COR-L47 (cell line): ENCODE results near the gene ADAM11.
"Not testable (repeated sequence)": the region's sequence is repeated elsewhere in the genome, so short reads cannot be mapped to it uniquely, and the experiment has no call there.

Experiments
- DNase-seq: peaks from one replicate; lab custom pipeline; 2025; lab: John Stamatoyannopoulos, UW

ADAM11 gene

DNA sequence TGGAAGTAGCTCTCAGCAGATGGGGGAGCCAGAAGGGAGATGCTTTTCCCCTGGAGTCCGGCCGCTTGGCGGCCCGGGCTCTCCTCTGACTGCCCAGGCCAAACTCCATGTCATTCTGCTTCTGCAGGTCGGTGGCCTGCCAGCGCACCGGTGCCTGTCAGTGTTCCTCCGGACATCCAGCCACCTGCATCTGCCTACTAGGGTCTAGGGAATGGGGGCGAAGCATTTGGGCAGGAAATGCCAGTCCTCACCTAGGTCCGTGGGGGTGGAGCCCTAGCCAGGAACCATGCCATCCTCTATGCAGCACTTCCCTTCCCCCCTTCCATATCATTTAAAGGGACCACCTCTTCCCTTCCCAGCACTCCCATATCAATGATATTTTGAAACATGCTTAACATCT lies 37.1 kb downstream of the ADAM11 start:
- DNase-seq = no peak

DNA sequence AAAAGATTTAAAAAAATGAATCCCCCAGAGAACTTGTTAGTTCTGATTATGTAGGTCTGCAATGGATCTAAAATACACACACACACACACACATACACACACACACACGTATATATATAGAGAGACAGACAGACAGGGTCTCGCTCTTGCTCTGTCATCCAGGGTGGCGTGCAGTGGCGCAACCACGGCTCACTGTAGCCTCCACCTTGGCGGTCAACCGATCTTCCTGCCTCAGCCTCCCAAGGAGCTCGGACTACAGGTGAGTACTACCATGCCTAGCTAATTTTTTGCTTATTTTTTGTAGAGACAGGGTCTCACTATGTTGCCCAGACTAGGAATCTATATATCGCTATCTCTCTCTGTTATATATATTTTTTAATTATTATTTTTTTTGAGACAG lies 37.9 kb downstream of the ADAM11 start:
- no peak for DNase-seq

DNA sequence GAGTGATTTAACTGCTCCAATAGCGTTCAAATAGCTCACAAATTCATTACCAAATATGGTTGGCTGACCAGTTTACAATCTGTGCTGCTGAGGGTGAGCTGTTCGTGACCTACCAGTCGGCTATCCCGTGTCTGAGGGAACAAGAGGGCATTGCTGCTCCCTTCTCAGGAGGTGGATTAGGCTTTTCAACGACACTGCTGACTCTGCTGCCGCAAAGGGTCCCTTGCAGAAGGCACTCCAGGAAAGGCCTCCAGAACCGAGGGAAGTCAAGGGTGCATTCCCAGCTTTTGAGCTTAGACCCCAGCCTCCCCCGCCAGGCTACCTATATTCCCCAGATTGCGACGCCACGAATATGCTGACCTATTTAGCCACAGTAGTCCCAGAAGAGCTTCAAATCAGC lies 39.0 kb downstream of the ADAM11 start:
- no peak for DNase-seq

DNA sequence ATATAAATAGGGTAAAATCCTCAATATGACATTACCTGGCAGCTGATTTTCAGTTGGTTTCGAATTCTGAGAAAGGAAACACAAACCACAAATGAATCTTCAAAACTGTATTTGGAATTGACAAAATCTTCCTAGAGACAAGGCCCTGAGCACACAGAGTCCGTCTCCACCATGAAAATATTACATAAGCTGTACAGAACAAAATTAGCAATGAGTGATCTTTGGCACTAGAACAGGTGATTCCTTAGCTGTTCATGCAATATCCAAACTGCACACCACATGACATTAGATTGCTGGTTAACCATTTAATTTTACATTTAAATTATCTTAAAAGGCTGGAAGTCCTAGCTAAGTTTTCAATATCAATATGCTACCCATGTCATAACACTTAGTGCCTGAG lies 39.6 kb downstream of the ADAM11 start:
- DNase-seq = no peak

DNA sequence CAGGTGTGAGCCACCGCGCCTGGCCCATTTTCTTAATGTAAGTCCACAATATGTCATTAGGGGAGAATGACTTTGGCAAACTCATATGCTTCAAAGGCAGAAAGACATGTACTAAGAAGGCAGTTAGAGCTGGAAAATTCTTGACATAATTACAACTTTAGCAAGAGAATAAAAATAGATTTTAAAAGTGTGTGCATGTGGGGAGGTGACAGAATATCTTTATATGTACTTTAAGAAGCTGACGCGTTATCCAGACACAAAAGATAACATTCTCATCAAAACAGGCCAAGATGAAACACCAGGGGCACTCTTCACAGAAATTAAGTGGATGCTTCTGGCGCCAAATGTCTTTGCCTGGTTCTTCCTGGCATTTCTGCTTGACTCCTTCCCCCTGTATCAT lies 43.1 kb downstream of the ADAM11 start:
- no peak for DNase-seq

DNA sequence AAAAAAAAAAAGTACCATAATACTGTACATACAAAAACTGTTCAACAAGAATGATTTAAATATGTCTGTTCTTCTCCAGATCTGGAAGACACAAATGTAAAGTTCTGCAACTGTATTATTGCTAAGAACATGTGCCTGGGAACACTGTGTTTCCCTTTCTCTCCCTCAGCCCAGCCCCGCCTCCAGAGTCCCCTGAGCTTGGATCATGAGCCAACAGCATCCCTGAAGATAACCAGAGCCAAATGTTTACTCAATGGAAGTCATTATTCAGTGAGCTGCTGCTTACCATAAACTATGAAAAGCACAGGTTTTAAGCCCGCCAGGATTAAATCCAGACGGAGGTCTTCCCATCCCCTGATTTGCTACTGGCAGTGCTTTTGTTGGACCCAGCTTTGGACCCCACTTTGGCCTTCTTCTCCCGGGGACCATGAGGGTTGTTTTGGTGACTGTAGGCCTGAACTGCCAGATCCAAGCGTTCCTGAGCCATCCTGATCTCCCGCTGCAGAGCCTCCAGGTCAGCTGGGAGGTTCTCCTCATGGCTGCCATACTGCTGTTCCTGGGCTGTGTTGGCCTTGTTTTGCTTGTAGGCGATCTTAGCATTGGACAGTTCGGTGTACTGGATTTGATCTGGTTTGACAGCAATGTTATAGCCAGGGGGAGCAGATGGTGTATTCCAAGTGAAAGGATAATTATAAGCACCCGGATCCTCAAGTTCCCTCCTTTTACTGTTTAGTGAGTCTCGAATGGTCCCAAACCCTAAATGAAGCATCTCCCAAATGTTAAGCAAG lies 45.7 kb downstream of the ADAM11 start:
- DNase-seq = no peak

DNA sequence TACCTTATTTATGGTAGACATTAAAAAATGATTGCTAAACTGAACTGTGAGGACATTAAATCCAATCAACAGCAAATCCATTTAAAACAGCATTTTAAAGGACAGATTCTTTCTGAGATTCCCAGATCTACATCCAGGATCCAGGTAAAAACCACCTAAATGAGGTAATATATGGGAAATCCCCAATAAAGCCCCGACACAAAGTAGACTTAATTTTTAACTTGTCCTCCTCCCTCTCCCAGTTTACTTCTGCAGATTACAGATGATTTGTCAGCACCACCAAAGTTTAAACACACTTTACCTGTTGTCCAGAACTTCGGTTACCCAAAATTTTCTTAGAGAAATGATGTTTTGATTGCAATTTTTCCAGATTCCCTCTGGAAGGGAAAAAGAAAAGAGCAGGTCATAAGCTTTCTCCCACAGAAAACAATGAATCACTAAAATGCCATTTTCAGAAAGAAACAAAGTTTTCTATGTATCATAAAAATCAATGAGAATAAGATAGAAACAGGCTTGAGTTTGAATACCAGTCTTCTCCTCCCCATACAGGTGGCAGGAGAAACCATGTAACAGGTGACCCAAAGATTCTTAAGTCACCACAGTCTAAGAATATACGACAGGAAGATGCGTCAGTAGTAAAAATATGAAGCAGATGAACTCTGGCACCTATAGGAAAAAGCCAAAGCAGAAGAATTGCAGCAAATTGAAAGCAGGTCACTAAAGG lies 48.5 kb downstream of the ADAM11 start:
- no peak for DNase-seq

DNA sequence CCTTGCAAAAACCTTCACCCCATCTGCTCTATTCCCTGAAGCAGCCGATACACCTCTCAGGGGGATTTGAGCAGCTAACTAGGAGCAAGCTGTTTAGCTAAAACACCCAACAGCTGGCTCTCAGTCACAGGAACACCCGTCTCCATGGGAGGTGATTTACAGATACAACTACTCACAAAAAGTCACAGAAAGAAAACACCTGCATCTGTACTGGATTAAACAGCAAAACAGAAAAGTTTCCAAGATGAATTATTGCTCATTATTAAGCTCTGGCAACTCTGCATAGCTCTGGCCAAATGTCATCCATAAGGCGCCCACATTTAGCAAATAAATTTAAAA lies 49.0 kb downstream of the ADAM11 start:
- no peak for DNase-seq

DNA sequence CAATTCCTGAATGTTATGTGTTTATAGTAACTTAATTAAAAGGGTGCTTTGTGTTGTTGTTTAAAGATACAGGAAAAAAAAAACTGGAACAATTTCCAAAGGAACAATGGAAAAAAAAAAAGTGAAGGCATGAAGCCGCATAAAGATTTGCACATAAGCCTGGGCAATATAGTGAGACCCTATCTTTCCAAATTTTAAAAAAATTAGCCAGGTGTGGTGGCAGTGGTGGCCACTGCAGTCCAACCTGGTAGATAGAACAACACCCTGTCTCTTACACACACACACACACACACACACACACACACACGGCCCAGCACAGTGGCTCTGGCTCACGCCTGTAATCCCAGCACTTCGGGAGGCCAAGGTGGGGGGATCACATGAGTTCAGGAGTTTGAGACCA lies 49.4 kb downstream of the ADAM11 start:
- DNase-seq = no peak

DNA sequence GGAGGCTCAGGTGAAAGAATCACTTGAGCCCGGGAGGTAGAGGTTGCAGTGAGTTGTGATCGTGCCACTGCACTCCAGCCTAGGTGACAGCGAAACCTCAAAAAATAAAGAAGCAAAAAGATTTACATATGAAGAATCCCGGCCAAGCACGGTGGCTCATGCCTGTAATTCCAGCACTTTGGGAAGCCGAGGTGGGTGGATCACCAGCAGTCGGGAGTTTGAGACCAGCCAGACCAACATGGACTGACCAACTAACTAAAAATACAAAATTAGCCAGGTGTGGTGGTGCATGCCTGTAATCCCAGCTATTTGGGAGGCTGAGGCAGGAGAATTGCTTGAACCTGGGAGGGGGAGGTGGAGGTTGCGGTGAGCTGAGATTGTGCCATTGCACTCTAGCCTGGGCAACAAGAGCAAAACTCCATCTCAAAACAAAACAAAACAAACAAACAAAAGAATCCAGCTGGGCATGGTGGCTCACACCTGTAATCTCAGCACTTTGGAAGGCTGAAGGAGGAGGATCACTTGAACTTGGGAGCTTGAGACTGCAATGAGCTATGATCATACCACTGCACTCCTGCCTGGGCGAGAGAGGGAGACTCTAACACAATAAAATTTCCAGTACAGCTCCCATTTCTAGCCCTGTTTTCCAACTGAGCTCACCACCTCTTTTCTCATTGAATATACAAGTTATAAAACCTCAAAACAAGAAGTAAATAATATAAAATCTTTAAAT lies 50.0 kb downstream of the ADAM11 start:
- DNase-seq = not testable (repeated sequence)

DNA sequence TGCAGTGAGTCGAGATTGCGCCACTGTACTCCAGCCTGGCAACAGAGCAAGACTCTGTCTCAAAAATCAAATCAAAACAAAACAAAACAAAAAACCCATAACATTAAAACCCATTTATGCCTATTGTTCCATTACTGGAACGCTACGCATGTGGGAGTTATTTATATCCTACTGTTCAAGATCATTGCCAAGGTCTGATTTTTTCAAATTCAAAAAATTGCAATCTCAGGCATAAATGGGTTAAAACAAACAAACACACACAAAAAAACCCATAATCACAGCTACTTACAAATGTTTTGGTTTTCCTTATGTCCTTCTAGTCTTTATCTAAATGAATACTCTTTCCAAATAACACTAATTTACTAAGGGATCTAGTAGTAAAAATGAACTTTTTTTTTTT lies 53.5 kb downstream of the ADAM11 start:
- DNase-seq = no peak

DNA sequence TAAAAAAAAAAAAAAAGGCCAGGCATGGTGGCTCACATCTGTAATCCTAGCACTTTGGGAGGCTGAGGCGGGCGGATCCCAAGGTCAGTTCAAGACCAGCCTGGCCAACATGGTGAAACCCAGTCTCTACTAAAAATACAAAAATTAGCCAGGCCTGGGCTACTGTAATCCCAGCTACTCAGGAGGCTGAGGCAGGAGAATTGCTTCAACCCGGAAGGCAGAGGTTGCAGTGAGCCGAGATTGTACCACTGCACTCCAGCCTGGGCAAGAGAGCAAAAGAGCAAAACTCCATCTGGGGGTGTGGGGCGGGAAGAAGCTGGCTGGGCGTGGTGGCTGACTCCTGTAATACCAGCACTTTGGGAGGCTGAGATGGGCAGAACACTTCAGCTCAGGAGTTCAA lies 59.7 kb downstream of the ADAM11 start:
- DNase-seq = not testable (repeated sequence)

DNA sequence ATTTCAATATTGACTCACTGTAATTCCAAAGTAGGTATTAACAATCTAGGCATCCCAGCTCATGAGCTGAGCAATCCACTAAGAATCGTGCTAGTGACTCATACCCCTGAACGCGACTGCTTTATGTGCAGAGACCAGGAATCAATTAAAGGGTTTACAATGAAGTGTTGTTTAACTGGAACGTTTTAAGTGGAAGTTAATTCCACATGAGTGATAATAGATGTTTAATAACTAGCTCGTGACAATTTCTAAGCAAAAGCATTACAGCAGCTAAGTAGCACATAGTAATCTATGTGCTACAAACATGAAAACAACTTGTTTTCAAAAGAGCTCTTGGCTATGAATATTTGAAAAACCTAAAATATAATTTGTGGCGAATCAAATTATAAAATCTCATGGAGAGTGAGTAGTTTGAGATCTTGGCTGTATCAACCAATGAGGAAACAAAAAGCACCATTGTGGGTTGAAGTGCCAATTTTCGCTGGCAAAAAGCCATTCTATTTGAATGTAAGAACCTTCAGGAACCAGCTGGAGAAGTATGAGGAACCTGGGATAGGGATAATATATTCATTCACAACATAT lies 61.9 kb downstream of the ADAM11 start:
- DNase-seq = peak; percentile 92

DNA sequence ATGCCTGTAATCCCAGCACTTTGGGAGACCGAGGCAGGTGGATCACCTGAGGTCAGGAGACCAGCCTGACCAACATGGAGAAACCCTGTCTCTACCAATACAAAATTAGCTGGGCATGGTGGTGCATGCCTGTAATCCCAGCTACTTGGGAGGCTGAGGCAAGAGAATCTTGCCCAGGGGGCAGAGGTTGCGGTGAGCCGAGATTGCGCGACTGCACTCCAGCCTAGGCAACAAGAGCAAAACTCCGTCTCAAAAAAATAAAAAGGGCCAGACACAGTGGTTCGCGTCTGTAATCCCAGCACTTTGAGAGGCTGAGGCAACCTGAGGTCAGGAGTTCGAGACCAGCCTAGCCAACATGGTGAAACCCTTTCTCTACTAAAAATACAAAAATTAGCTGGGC lies 66.4 kb downstream of the ADAM11 start:
- DNase-seq = not testable (repeated sequence)

DNA sequence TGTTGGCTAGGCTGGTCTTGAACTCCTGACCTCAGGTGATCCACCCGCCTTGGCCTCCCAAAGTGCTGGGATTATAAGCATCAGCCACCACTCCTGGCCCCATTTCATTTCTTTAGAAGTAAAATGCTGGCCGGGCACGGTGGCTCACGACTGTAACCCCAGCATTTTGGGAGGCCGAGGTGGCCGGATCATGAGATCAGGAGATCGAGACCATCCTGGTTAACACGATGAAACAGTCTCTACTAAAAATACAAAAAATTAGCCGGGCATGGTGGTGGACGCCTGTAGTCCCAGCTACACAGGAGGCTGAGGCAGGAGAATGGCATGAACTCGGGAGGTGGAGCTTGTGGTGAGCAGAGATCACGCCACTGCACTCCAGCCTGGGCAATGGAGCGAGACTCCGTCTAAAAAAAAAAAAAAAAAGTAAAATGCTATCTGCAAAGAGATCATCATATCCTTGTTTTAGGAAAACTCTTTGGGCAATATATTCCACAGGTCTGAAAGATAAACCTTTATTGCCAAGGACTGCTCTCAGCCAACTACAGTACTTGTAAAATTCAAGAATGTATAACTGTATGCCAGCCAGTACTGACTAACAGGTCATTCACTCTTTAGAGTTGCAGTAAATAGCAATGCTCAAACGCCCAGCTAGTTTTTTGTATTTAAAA lies 67.5 kb downstream of the ADAM11 start:
- DNase-seq = no peak

DNA sequence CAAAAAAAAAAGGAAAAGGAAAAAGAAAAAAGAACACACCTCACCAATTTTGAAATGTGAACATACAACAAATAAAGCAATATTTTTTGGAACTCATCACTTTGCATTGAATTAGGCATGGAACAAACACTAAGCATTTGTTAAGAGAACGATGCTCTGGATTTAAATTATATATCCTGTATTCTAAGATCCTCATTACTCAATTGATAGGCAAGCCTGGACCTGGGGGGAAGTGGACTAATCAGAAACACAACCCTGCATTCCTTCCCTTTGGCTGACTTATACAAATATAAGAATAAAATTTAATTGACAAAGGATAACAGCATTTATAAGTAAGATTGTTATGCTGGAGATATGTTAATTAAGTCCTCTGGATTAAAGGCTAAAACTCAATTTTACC lies 69.1 kb downstream of the ADAM11 start:
- DNase-seq = no peak

DNA sequence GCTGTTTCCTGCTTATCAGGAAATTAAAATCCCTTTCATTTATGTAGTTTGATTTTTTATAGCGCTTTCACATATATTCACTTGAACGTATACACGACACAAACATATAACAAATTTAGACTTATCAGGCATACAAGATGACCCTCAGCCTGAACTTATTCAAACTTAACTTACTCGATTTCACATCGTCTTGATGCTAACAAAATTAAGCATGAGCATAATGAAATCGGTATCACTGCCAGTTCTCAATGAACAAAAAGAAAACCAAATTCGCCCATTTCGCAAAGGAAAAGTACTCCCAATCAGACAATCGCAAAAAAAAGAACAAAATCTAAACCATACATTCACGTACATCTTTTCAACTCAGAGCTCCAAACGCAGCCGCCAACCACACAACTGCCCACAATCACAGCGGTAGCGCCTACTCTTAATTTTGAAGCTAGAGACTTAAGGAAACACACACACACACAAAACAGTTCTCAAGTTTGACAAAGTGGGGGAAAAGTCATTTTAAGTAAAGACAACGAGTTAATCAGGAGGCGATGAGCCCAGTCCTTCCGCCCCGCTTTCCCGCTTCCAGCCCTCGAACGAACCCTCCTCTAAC lies 70.2 kb downstream of the ADAM11 start:
- DNase-seq = no peak

DNA sequence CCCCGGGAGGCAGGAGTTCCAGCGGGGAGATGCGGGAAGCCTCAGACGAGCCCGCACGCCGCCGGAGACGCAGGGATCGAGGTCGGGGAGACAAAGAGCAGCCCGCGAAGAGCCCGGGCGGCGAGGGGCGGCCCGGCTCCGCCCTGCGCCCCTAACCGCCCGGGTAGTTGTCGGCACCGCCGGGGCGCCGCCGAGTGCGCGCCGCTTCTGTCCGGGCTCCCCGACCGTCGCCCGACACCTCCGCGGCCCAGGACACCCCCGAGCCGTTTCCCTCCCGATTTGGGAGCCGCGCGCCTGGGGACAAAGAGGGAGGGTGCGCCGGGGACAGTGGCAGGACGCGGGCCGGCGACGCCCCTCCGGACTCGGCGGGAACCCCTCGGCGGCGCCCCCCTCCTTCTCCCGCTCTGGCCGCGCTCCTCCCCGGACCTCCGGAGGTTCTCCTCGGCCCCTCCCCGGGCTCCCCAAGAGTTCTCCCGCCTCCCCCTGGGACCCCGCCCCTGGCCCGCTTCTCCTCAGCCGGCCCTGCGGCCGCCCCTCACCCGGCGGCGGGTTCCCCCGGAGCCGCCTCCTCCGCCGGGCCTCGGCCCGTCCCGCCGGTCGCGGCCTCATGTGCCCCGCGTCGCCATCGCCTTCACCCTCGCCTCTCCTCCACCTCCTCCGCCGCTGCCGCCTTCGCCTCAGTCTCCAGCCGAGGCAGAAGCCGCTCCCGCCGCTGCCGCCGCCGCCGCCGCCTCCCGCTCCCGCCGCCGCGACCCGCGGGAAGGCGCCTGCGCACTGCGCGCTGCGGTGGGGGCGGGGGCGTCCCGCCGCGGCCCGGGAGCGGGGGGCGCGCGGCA lies 71.0 kb downstream of the ADAM11 start, which contains the start of gene GJC1:
GJC1 (minus strand) TSS at position 765 of the 836 bp plus-strand sequence. CDS start 24,470 bp downstream, outside the sequence.
- DNase-seq = no peak

DNA sequence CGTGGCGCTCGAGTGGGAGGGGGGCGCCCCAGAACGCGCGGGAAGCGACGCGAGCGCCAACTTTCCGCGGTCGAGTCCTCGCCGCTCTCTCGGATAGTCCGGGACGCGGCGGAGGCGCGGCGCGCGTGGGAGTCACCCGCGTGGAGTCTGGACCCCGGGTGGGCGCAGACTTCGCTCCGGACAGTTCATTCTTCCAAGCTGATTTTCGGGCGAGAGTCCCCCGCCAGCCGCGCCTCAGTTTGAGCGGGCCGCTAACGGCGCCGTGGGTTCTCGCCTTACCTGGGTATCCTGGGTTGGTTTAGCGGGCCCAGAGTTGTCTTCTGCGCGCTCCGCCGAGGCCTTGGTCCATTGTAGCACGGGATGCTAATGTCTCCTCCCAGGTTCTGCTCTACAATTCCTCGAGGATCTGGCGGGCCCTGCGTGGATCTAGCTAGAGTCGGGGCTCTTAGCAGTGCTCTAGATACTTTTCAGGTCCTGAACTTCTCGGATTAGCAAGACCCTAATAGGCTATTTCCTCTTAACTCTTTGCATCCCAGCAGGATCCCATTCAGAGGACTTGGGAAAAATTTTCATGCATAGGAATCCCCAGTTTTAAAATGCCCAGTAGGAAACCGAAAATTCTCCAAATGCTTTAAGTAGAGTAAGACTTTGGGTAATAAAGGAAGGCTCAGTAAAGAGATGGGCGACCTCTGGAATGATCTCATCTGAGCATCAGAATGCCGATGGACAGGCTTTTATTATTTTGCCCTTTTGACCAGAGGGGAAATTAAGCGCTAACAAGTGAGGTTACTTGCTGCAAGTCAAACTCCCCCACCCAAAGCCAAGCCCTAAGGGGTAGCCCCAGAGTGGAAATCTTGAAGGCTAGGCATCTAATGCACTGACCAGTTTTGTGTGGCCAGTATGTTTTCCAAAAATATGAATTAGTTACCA lies 71.8 kb downstream of the ADAM11 start:
- DNase-seq = no peak

DNA sequence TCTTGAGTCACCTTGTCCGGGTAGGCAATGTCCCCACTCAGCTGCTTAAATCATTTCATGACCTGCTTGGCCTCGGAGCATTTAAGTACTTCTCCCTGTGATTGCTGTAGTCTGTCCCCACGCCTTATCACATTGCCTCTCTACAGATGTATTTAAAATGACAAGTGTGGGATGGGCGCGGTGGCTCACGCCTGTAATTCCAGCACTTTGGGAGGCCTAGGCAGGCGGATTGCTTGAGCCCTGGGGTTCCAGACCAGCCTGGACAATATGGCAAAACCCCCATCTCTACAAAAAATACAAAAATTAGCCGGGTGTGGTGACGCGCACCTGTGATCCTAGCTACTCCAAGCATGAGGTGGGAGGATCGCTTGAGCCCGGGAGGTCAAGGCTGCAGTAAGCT lies 72.6 kb downstream of the ADAM11 start:
- no peak for DNase-seq
